GM19025 (cell line): ENCODE data around the gene FAM153A.
"Not testable (repeated sequence)": the region's sequence is repeated elsewhere in the genome, so short reads cannot be mapped to it uniquely, and the experiment has no call there.

Source experiments
- ATAC-seq: cut with Tn5 transposase; IDR thresholded peaks from one replicate; pipeline ENCODE4 v1.9.1; 2021; ENCODE audit warnings: mild to moderate bottlenecking, low read depth, moderate library complexity; ENCODE audit not compliant: unreplicated experiment

The FAM153A gene

GRCh38 chr5:177782792-177783633, at the start of gene FAM153A:
Gene FAM153A, minus strand, starts transcription at chr5:177782899.
- not testable (repeated sequence) for ATAC-seq

- ATAC-seq: not testable (repeated sequence)
These were observed 49.6 kb upstream of the FAM153A start for GRCh38 chr5:177832287-177832686.

- ATAC-seq: not testable (repeated sequence)
These were observed 43.4 kb upstream of the FAM153A start for GRCh38 chr5:177826073-177826472.

- not testable (repeated sequence) for ATAC-seq
These were observed 42.1 kb upstream of the FAM153A start for GRCh38 chr5:177824776-177825175.

GRCh38 chr5:177822489-177822888, 39.8 kb upstream of the FAM153A start:
- ATAC-seq: not testable (repeated sequence)

- ATAC-seq: not testable (repeated sequence)
These were observed 37.0 kb upstream of the FAM153A start for GRCh38 chr5:177819664-177820063.

- not testable (repeated sequence) for ATAC-seq
These were observed 30.2 kb upstream of the FAM153A start for GRCh38 chr5:177812814-177813425.

GRCh38 chr5:177812160-177812743, 29.6 kb upstream of the FAM153A start:
- ATAC-seq: not testable (repeated sequence)

GRCh38 chr5:177809209-177809913, 26.7 kb upstream of the FAM153A start:
- ATAC-seq: not testable (repeated sequence)

- not testable (repeated sequence) for ATAC-seq
These were observed 25.7 kb upstream of the FAM153A start for GRCh38 chr5:177808420-177808819.

GRCh38 chr5:177807265-177807664, 24.6 kb upstream of the FAM153A start:
- not testable (repeated sequence) for ATAC-seq

- ATAC-seq: not testable (repeated sequence)
These were observed 18.7 kb upstream of the FAM153A start for GRCh38 chr5:177801427-177801826.

GRCh38 chr5:177798237-177798840, 15.6 kb upstream of the FAM153A start:
- ATAC-seq: not testable (repeated sequence)

- not testable (repeated sequence) for ATAC-seq
These were observed 10.6 kb upstream of the FAM153A start for GRCh38 chr5:177793272-177793671.

GRCh38 chr5:177791649-177792048, 8.9 kb upstream of the FAM153A start:
- not testable (repeated sequence) for ATAC-seq

GRCh38 chr5:177782169-177782568, 530 bp downstream of the FAM153A start:
- ATAC-seq: not testable (repeated sequence)

- not testable (repeated sequence) for ATAC-seq
These were observed 11.5 kb downstream of the FAM153A start for GRCh38 chr5:177771206-177771605.

- not testable (repeated sequence) for ATAC-seq
These were observed 12.1 kb downstream of the FAM153A start for GRCh38 chr5:177770646-177771045.

GRCh38 chr5:177763737-177764508, 18.8 kb downstream of the FAM153A start:
- not testable (repeated sequence) for ATAC-seq
